ENCODE measurements around the gene AQP10. TPM values are rescaled to one million over a fixed set of nuclear protein-coding genes. Genes with fewer than 3 reads are reported as not detected.

The AQP10 gene
- total and polyA plus RNA-seq, 2 experiments from 2014 or later, result 4.8 to 20.6 TPM

- TF ChIP-seq, protein P1, sequence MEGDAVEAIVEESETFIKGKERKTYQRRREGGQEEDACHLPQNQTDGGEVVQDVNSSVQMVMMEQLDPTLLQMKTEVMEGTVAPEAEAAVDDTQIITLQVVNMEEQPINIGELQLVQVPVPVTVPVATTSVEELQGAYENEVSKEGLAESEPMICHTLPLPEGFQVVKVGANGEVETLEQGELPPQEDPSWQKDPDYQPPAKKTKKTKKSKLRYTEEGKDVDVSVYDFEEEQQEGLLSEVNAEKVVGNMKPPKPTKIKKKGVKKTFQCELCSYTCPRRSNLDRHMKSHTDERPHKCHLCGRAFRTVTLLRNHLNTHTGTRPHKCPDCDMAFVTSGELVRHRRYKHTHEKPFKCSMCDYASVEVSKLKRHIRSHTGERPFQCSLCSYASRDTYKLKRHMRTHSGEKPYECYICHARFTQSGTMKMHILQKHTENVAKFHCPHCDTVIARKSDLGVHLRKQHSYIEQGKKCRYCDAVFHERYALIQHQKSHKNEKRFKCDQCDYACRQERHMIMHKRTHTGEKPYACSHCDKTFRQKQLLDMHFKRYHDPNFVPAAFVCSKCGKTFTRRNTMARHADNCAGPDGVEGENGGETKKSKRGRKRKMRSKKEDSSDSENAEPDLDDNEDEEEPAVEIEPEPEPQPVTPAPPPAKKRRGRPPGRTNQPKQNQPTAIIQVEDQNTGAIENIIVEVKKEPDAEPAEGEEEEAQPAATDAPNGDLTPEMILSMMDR (IDR thresholded peaks at IDR 0.05; ENCODE audit: low read depth, low read length), result peak; percentile 75
- no peaks in the 10 kb centered on the region for H3K9me3 ChIP-seq (ENCODE audit: low read depth)
- H3K36me3 ChIP-seq, result peaks cover 56% of the 10 kb centered on the region
- H3K27ac ChIP-seq, result no peak overlapping the region
- H3K4me1 ChIP-seq (ENCODE audit: low read depth), result no peaks in the 10 kb centered on the region
- DNase-seq (ENCODE audit: low read depth in 1 of 2, low spot score in 1 of 2), result peak; percentile 58 to 66
- no peaks in the 10 kb centered on the region for H3K27me3 ChIP-seq
- H3K4me3 ChIP-seq, result no peak overlapping the region
Measured at GRCh38 chr1:154344977-154345837, 24.3 kb downstream of the AQP10 start.

DNA sequence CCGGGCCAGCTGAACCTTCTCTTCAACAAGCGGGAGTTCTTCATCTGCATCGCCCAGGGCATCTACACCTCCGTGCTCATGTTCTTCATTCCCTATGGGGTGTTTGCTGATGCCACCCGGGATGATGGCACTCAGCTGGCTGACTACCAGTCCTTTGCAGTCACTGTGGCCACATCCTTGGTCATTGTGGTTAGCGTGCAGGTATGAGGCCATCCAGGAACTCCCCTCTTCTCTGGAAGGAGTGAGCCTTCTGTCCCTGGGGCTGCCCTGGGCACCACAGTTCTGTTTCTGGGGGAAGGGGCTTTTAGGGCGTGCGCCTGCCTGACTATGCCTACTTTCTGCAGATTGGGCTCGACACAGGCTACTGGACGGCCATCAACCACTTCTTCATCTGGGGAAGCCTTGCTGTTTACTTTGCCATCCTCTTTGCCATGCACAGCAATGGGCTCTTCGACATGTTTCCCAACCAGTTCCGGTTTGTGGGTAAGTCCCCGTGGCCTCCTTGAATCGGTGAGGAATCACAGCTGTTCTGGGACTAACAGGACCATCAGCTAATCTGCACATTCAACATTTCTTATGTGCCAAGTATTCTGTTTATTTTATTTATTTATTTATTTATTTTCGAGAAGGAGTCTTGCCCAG is 25.5 kb downstream of the AQP10 start:
- H3K27ac ChIP-seq, result no peak overlapping the region
- TF ChIP-seq, protein P1 (IDR thresholded peaks at IDR 0.05; ENCODE audit: low read depth, low read length), result no peak
- H3K4me3 ChIP-seq, result no peak overlapping the region
- peaks cover 50% of the 10 kb centered on the region for H3K36me3 ChIP-seq
- H3K4me1 ChIP-seq (ENCODE audit: low read depth), result no peaks in the 10 kb centered on the region
- H3K27me3 ChIP-seq, result no peaks in the 10 kb centered on the region
- no peak for DNase-seq (ENCODE audit: low read depth in 1 of 2, low spot score in 1 of 2)
- no peaks in the 10 kb centered on the region for H3K9me3 ChIP-seq (ENCODE audit: low read depth)

DNA sequence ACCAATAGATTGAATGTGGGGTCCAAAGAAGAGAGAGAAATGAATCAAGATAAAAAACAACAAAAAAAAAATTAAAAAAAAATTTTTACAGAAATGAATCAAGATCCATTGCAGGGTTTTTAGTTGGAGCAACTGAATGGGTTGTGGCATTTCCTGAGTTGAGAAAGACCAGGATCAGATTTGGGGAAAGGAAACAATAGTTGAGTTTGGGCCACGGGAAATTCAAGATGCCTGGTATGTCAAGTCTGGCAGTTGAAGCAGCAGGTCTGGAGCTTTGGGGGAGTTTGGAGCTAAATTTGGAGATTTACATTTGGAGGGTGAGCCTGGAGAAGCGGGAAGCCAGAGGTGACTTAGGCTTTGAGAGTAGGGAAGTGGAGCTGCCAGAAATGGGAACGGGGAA is 27.1 kb downstream of the AQP10 start:
- peak in 1 of 2 donors; percentile 75 for DNase-seq (ENCODE audit: low read depth in 1 of 2, low spot score in 1 of 2)
- no peaks in the 10 kb centered on the region for H3K27me3 ChIP-seq
- H3K27ac ChIP-seq, result no peak overlapping the region
- TF ChIP-seq, protein P1 (IDR thresholded peaks at IDR 0.05; ENCODE audit: low read depth, low read length), result no peak
- peaks cover 6% of the 10 kb centered on the region for H3K4me1 ChIP-seq (ENCODE audit: low read depth)
- peaks cover 46% of the 10 kb centered on the region for H3K36me3 ChIP-seq
- H3K4me3 ChIP-seq, result no peak overlapping the region
- no peaks in the 10 kb centered on the region for H3K9me3 ChIP-seq (ENCODE audit: low read depth)

DNA sequence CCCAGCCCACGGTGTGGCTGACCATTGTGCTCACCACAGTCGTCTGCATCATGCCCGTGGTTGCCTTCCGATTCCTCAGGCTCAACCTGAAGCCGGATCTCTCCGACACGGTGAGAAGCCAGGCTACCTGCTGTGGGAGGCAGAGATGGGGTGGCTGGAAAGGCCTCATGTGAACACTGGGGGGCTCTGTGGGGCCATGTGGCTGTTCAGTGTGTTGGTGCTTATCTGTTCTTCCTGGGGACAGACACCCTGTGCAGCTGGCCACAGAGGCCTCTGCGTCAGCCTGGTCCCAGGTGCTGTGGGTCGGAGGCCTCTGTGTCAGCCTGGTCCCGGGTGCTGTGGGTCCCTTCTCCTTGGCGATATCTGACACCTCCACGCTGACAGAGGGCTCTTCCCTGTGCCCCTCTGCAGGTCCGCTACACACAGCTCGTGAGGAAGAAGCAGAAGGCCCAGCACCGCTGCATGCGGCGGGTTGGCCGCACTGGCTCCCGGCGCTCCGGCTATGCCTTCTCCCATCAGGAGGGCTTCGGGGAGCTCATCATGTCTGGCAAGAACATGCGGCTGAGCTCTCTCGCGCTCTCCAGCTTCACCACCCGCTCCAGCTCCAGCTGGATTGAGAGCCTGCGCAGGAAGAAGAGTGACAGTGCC is 27.7 kb downstream of the AQP10 start:
- TF ChIP-seq, protein P1 (IDR thresholded peaks at IDR 0.05; ENCODE audit: low read depth, low read length), result no peak
- no peak for DNase-seq (ENCODE audit: low read depth in 1 of 2, low spot score in 1 of 2)
- no peaks in the 10 kb centered on the region for H3K9me3 ChIP-seq (ENCODE audit: low read depth)

DNA sequence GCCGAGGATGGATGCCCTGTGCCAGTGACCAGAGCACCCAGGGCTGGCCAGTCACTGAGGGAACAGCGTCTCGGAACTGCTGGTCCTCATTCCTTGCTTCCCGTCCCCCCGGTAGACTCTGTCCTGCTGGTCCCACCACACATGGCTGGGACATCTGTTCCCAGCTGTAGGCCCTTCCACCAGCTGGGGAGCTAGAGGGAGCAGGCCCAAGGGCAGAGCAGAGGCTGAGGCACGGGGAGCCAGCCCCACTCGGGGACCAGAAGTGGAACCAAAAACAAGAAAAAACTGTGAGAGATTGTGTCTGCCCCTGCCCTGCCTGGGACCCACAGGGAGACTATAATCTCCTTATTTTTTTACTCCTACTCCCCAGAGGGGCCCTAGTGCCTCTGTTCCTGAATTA is 28.2 kb downstream of the AQP10 start:
- Histone ChIP-seq H3K27me3 (no peaks in the 10 kb centered on the region), H3K36me3 (peaks cover 34% of the 10 kb centered on the region), H3K4me3 (no peak overlapping the region), H3K9me3 (ENCODE audit: low read depth) (no peaks in the 10 kb centered on the region), H3K4me1 (ENCODE audit: low read depth) (peaks cover 16% of the 10 kb centered on the region), H3K27ac (no peak overlapping the region)
- DNase-seq (ENCODE audit: low read depth in 1 of 2, low spot score in 1 of 2), result no peak
- TF ChIP-seq, protein P1 (IDR thresholded peaks at IDR 0.05; ENCODE audit: low read depth, low read length), result no peak

More for the DNA sequence above, 27.7 kb downstream of the AQP10 start:
- Histone ChIP-seq H3K36me3 (peaks cover 40% of the 10 kb centered on the region), H3K4me3 (no peak overlapping the region), H3K4me1 (ENCODE audit: low read depth) (peaks cover 10% of the 10 kb centered on the region), H3K27me3 (no peaks in the 10 kb centered on the region), H3K27ac (no peak overlapping the region)

All from cardiac muscle cell (in vitro differentiated cells and primary cell).